ENCODE data around the gene KRTAP10-2.
"Not testable (repeated sequence)": the region's sequence is repeated elsewhere in the genome, so short reads cannot be mapped to it uniquely, and the experiment has no call there.

The KRTAP10-2 gene

DNA sequence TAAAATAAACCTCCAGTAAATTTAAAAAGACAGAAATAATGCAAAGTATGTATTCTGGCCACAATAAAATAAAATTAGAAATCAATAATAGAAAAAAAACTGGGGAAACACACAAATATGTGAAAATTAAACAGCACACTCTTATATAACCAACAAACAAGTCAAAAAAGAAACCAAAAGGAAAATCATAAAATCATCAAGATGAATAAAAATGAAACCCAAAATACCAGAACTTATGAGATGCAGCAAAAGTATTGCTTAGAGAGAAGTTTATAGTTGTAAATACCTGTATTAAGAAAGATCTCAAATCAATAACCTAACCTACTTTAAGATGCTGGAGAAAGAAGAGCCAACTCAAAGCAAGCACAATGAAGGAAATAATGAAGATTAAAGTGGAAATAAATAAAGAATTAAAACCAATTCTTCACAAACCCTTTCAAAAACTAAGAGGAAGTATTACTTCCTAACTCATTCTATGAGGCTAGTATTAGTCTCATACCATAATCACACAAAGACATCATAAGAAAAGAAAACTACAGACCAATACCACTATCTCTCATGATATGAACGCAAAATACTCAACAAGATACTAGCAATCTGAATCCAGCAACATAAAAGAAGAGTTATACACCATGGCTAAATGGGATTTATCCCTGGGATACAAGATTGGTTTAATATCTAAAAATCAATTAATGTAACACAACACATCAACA, 13.7 kb upstream of the KRTAP10-2 start:
- no peak for DNase-seq

GRCh38 chr21:44564099-44564498, 12.8 kb upstream of the KRTAP10-2 start:
- DNase-seq: no peak

DNA sequence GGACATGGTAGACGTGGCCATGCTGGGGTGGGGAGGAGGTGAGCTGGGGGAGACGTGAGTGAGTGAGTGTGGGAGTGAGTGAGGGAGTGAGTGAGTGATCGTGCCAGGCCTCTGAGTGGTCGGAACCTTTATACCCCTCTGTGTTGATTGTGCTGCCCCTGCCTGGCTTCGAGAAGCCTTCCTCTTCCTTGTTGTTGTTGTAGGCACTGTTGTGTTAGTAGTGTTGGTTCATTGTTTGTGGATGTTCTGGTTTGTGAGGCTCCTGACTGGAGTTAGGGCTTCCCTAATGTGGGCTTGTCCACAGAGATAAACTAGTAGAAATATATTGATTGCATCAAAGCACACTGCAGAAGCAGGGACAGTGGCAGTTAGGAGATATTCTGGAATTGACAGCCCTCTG, 7.4 kb upstream of the KRTAP10-2 start, which contains the start of gene KRTAP10-3:
Gene KRTAP10-3, minus strand, starts transcription at position 101 of the 400 bp plus-strand sequence. Its CDS starts 80 bp downstream, at position 21.
- no peak for DNase-seq

GRCh38 chr21:44558329-44558675, 7.0 kb upstream of the KRTAP10-2 start:
- not testable (repeated sequence) for DNase-seq

DNA sequence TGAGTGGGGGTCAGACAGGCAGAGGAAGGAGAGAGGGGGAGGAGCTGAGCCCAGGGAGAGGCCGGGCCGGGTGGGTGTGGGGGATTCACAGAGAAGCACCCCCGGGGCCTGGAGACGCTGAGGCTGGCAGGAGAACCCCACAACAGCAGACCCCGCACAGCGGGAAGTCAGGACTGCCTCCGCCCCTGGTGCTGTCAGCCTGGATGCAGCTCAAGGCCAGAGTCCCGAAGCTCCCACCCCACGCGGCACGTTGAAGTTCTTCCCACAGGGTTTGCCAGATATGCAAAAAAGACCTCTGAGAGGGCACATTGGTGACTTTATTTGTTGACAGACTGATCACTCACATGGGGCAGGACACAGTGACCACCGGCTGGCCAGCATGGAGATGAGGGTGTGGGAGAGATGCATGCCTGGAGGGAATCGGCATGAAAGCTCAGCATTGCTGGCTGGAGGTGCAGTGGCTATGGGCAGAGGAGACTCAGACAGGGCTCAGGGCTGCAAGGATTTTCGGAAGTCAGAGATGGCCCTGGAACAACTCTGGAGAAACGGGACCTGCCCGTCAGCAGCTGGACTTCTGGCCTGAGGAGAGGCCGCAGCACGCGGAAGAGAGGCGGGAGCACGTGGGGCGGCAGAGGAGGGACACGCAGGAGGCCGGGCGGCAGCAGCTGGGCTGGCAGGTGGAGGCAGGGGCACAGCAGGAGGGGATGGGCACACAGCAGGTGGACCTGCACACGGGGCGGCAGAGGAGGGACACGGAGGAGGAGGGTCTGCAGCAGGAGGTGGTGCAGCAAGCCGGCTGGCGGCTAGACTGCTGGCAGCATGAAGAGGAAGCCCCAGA, 6.4 kb upstream of the KRTAP10-2 start:
- DNase-seq: no peak

- DNase-seq: no peak
Measured at GRCh38 chr21:44556879-44557278, 5.6 kb upstream of the KRTAP10-2 start.

- DNase-seq: no peak
Measured at GRCh38 chr21:44555200-44555875, 4.0 kb upstream of the KRTAP10-2 start.

DNA sequence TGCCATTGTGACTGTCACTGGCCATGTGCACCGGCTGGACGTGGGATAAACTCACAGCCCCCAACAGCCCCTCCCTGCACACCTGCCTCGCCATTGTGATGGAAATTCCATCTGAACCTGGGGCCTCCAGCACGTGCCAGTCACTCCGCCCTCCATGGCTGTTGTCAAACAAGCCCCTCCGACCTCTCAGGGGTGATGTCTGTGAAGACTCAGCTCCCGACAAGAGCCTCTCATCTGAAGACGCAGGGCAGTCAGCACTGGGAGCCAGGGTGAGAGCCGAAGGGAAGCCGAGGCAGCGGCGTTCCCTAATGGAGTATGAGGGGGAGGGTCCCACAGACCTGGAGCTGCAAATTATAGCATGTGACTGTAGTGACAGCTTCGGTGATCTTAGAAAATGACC, 1.4 kb upstream of the KRTAP10-2 start:
- no peak for DNase-seq

GRCh38 chr21:44552136-44552535, 831 bp upstream of the KRTAP10-2 start:
- no peak for DNase-seq

DNA sequence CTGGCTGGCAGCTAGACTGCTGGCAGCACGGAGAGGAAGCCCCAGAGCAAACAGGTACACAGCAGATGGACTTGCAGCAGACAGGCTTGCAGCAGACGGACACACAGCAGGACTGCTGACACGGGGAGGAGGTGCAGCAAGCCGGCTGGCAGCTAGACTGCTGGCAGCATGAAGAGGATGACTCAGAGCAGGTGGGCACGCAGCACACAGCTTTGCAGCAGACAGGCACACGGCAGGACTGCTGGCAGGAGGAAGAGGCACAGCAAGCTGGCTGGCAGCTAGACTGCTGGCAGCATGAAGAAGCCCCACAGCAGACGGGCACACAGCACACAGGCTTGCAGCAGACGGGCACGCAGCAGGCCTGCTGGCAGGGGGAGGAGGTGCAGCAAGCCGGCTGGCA, 498 bp downstream of the KRTAP10-2 start:
- no peak for DNase-seq

- not testable (repeated sequence) for DNase-seq
Measured at GRCh38 chr21:44550285-44550684, 1.0 kb downstream of the KRTAP10-2 start.

GRCh38 chr21:44549525-44550211, 1.6 kb downstream of the KRTAP10-2 start:
- DNase-seq: no peak

DNA sequence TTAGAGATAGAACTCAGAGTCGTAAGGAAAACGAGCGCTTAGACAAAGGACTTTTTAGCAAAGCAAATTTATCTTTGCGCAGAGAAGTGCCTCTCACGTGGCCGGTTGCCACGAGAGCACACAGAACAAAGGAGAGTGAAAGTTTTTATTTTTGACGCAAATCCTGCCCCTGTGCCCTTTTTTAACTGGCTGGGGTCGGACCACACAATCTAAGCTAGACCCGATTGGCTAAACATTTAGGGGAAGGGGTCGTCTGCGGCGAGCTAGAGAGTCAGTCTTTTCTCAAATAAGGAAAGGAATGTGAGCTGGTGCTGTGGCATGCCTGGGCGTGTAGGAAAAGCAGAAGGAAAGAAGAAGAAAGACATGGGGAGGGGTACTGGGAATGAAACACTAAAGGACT, 2.4 kb downstream of the KRTAP10-2 start:
- DNase-seq: no peak

GRCh38 chr21:44548381-44548780, 2.9 kb downstream of the KRTAP10-2 start:
- no peak for DNase-seq

GRCh38 chr21:44547656-44548331, 3.5 kb downstream of the KRTAP10-2 start:
- no peak for DNase-seq

- no peak for DNase-seq
Measured at GRCh38 chr21:44544566-44544965, 6.7 kb downstream of the KRTAP10-2 start.

- DNase-seq: no peak
Measured at GRCh38 chr21:44542716-44543115, 8.6 kb downstream of the KRTAP10-2 start.

DNA sequence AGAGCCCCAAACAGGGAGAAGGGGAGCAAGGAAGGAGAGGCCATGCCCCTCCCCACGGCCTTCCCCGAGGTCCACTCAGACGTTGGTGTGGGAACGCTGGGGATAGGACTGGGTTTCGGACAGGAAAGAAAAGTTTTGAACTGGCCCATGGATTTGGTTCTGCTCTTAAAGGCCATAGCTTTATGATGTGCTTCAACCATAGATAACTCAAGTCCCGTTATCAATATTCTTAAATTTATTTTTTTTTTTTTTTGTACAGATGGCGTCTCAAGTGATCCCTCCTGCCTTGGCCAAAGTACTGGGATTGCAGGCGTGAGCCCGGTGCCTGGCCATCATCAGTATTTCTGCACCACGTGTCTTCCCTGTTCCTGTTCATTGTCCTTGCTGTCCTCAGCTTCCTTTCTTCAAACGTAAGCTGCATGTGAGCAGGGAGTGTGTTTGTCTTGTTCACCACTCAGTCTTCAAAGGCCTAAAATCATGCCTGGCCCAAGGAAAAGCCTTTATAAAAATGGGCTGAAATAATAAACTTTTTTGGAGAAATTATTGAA, 10.5 kb downstream of the KRTAP10-2 start:
- no peak for DNase-seq

DNA sequence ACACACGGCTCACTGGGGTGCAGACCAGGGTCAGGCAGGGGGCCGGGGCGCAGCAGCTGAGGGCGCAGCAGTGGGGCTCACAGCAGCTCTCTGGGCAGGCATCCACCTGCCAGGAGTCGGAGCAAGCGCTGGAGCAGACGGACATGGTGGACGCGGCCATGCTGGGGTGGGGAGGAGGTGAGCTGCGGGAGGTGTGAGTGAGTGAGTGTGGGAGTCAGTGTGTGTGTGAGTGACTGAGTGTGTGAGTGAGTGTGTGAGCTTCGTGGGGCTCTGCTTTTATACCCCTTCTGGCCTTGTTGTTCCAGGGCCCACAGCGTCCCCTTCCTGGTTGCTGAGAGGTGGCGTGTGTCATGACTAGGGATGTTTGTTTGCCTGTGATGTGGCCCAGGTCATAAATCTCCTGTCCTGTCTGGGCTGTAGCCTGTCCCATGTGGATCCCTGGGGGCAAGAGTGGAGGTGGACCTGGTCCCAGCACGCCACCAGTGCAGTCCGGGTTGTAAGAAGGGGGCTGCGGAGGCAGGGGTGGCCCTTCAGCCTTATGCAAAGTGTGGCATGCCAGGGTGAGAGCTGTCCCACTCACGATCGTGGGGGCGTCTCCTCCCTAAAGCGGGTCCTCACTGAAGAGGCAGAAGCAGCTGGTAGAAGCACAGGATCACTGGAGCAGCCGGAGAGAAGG, 11.2 kb downstream of the KRTAP10-2 start, which contains the start of gene KRTAP10-1:
Gene KRTAP10-1, minus strand, starts transcription at position 205 of the 676 bp plus-strand sequence. Its CDS starts 45 bp downstream, at position 160.
- no peak for DNase-seq

GRCh38 chr21:44539046-44539445, 12.3 kb downstream of the KRTAP10-2 start:
- no peak for DNase-seq

Measured in NCI-H2227 treated with DMSO at 0.1 percent for 48 hours (cell line).